Caco-2 (cell line): Measurements from ENCODE around the gene WWOX. TPM values are rescaled to one million over a fixed set of nuclear protein-coding genes. Genes with fewer than 3 reads are reported as not detected.

Source experiments
- BruUV-seq: library from RNA; stranded (reverse); fragments of 400-500 nt; replicated peaks from 2 replicates; lab custom pipeline; 2021; lab: Mats Ljungman, UMichigan
- CTCF ChIA-PET: fragments of 300-600 bp; sonication (Branson Sonifier 250); formaldehyde crosslinking; loops from one replicate; lab custom pipeline; 2022; ENCODE audit warnings: antibody characterized with exemption; lab: Charles Lee
- POLR2A ChIA-PET: fragments of 300-600 bp; sonication (Branson Sonifier 250); formaldehyde crosslinking; loops from one replicate; lab custom pipeline; 2022; ENCODE audit warnings: antibody characterized with exemption; lab: Charles Lee
- DNase-seq, 2 experiments: peaks; one replicate each; pipeline versions ENCODE4 v3.0.0 to v3.0.0-alpha.2; 2020 to 2022
- H3K27me3 ChIP-seq: replicated peaks from 2 replicates; pipeline ENCODE4 v1.6.0; 2011; ENCODE audit warnings: low read length; ENCODE audit not compliant: control insufficient read depth, insufficient read depth
- H3K36me3 ChIP-seq: 2 replicates; pipeline ENCODE4 v1.5.1; 2011; ENCODE audit warnings: low read length; ENCODE audit not compliant: control insufficient read depth, insufficient read depth
- H3K4me1 ChIP-seq: fragments of 250-450 bp; sonication (Bioruptor Pico); 2 replicates; pipeline ENCODE4 v1.5.1; 2020; ENCODE audit warnings: mild to moderate bottlenecking
- H3K4me3 ChIP-seq: 2 replicates; pipeline ENCODE4 v1.5.1; 2011; ENCODE audit warnings: low read depth, mild to moderate bottlenecking, control low read depth, low read length
- H3K9me3 ChIP-seq: fragments of 250-450 bp; sonication (Bioruptor Pico); 2 replicates; pipeline ENCODE4 v1.5.1; 2020; ENCODE audit warnings: mild to moderate bottlenecking, moderate library complexity
- H3K27ac Mint-ChIP-seq: one replicate; pipeline ENCODE4 v1.8.0; 2022; ENCODE audit warnings: mixed read lengths; ENCODE audit not compliant: unreplicated experiment
- H3K27me3 Mint-ChIP-seq: one replicate; pipeline ENCODE4 v1.8.0; 2022; ENCODE audit warnings: mixed read lengths; ENCODE audit not compliant: insufficient read depth, unreplicated experiment
- H3K36me3 Mint-ChIP-seq: one replicate; pipeline ENCODE4 v1.8.0; 2022; ENCODE audit warnings: mild to moderate bottlenecking, mixed read lengths; ENCODE audit not compliant: insufficient read depth, unreplicated experiment
- H3K4me1 Mint-ChIP-seq: one replicate; pipeline ENCODE4 v1.8.0; 2022; ENCODE audit warnings: low read depth, mixed read lengths; ENCODE audit not compliant: unreplicated experiment
- H3K4me3 Mint-ChIP-seq: one replicate; pipeline ENCODE4 v1.8.0; 2022; ENCODE audit warnings: mild to moderate bottlenecking, moderate library complexity, mixed read lengths; ENCODE audit not compliant: unreplicated experiment
- H3K9me3 Mint-ChIP-seq: one replicate; pipeline ENCODE4 v1.8.0; 2022; ENCODE audit warnings: mixed read lengths; ENCODE audit not compliant: unreplicated experiment
- CTCF ChIP-seq, 2 experiments: fragments of 200-600 bp in 1 of 2; IDR thresholded peaks; 1 replicate in 1 of 2; 2 replicates in 1 of 2; pipeline versions ENCODE4 v1.5.1 to v1.8.0; 2011 to 2022; ENCODE audit warnings: antibody characterized with exemption in 1 of 2, control low read depth in 1 of 2, inconsistent platforms in 1 of 2, low read depth in 1 of 2, low read length in 1 of 2, mild to moderate bottlenecking in 1 of 2, moderate library complexity in 1 of 2; ENCODE audit not compliant: insufficient read depth in 1 of 2, severe bottlenecking in 1 of 2, unreplicated experiment in 1 of 2
- intact Hi-C: fragments of 100-400 bp; cut with micrococcal nuclease; formaldehyde crosslinking; loops from one replicate; pipeline ENCODE4 v1.10.0; 2022; ENCODE audit not compliant: unreplicated experiment
- total RNA-seq: library from RNA; stranded (reverse); gene quantifications from 2 replicates; pipeline ENCODE4 v1.2.3, GENCODE V29; 2022

WWOX gene
- total RNA-seq, 1 experiment from 2014 or later: 45.0 TPM

- Histone ChIP-seq H3K36me3 (no peaks in the 10 kb centered on the region), H3K27me3 (no peaks in the 10 kb centered on the region), H3K4me1 (peaks cover 21% of the 10 kb centered on the region), H3K4me3 (no peak overlapping the region), H3K9me3 (no peaks in the 10 kb centered on the region)
- ChIA-PET CTCF (no interaction called here), POLR2A (no interaction called here)
- no TSS peak for BruUV-seq
- peaks cover 14% of the 10 kb centered on the region for H3K36me3 Mint-ChIP-seq
- TF ChIP-seq CTCF (IDR thresholded peaks at IDR 0.05; ENCODE audit: insufficient read depth in 1 of 2, low read depth in 1 of 2, low read length in 1 of 2, severe bottlenecking in 1 of 2, unreplicated experiment in 1 of 2): no peak
- no peaks in the 10 kb centered on the region for H3K9me3 Mint-ChIP-seq
- intact Hi-C loops: no loop called here
- H3K27me3 Mint-ChIP-seq: no peaks in the 10 kb centered on the region
- peaks cover 27% of the 10 kb centered on the region for H3K4me1 Mint-ChIP-seq
- H3K4me3 Mint-ChIP-seq: no peak overlapping the region
- no peak overlapping the region for H3K27ac Mint-ChIP-seq
- no peak for DNase-seq
Measured at GRCh38 chr16:78216166-78216745, 116.8 kb downstream of the WWOX start.

GRCh38 chr16:78217276-78217675, 117.8 kb downstream of the WWOX start:
- ChIA-PET POLR2A (no interaction called here), CTCF (no interaction called here)

GRCh38 chr16:78218279-78218678, 118.8 kb downstream of the WWOX start:
- H3K4me1 Mint-ChIP-seq: peaks cover 12% of the 10 kb centered on the region
- H3K9me3 Mint-ChIP-seq: no peaks in the 10 kb centered on the region
- H3K36me3 ChIP-seq: no peaks in the 10 kb centered on the region
- no TSS peak for BruUV-seq
- peak overlapping the region; percentile 16 for H3K27ac Mint-ChIP-seq
- DNase-seq: no peak
- H3K9me3 ChIP-seq: no peaks in the 10 kb centered on the region
- intact Hi-C loops: no loop called here
- no peak overlapping the region for H3K4me3 Mint-ChIP-seq
- ChIA-PET CTCF (no interaction called here), POLR2A (no interaction called here)
- peaks cover under 1% of the 10 kb centered on the region; the same call in 1 of the 2 replicates for H3K4me1 ChIP-seq
- no peaks in the 10 kb centered on the region for H3K27me3 ChIP-seq
- no peak overlapping the region for H3K4me3 ChIP-seq
- H3K36me3 Mint-ChIP-seq: peaks cover 4% of the 10 kb centered on the region
- H3K27me3 Mint-ChIP-seq: no peaks in the 10 kb centered on the region
- TF ChIP-seq CTCF (IDR thresholded peaks at IDR 0.05; ENCODE audit: insufficient read depth in 1 of 2, low read depth in 1 of 2, low read length in 1 of 2, severe bottlenecking in 1 of 2, unreplicated experiment in 1 of 2): no peak

More at GRCh38 chr16:78217276-78217675, 117.8 kb downstream of the WWOX start:
- no peak overlapping the region for H3K4me3 Mint-ChIP-seq
- Histone ChIP-seq H3K4me1 (peaks cover 11% of the 10 kb centered on the region), H3K36me3 (no peaks in the 10 kb centered on the region), H3K27me3 (no peaks in the 10 kb centered on the region), H3K9me3 (no peaks in the 10 kb centered on the region), H3K4me3 (no peak overlapping the region)
- H3K4me1 Mint-ChIP-seq: peaks cover 16% of the 10 kb centered on the region
- no peak for TF ChIP-seq CTCF (IDR thresholded peaks at IDR 0.05; ENCODE audit: insufficient read depth in 1 of 2, low read depth in 1 of 2, low read length in 1 of 2, severe bottlenecking in 1 of 2, unreplicated experiment in 1 of 2)
- BruUV-seq: no TSS peak
- DNase-seq: no peak
- intact Hi-C loops: no loop called here
- no peaks in the 10 kb centered on the region for H3K9me3 Mint-ChIP-seq
- H3K36me3 Mint-ChIP-seq: peaks cover 5% of the 10 kb centered on the region
- H3K27me3 Mint-ChIP-seq: no peaks in the 10 kb centered on the region
- H3K27ac Mint-ChIP-seq: peak overlapping the region; percentile 16
